ENCODE data around the gene JADE1. TPM values are rescaled to one million over a fixed set of nuclear protein-coding genes. Genes with fewer than 3 reads are reported as not detected.

JADE1 gene
- total and polyA plus RNA-seq, 3 experiments from 2014 or later: 28.4 to 43.7 (median 29.1) TPM

- CTCF ChIA-PET: interaction anchor here (1.0 to 1.5 kb wide), 4 partner anchors 9 to 42 kb away, joined by 3 to 9 read pairs (median 5); no protein-coding TSS in a partner anchor
These were observed 44.2 kb downstream of the JADE1 start for GRCh38 chr4:128853741-128854140.

GRCh38 chr4:128854433-128854832 lies 44.9 kb downstream of the JADE1 start:
- ChIA-PET POLR2A (interaction anchor here (1.4 to 1.5 kb wide), 2 partner anchors 42 to 45 kb away, joined by 6 to 9 read pairs; partner anchors contain the start of gene JADE1), CTCF (interaction anchor here (0.7 to 2.6 kb wide), 8 partner anchors 8 to 71 kb away, joined by 3 to 10 read pairs (median 4); no protein-coding TSS in a partner anchor)
- Mint-ChIP-seq H3K9me3 (no peaks in the 10 kb centered on the region), H3K36me3 (peaks cover 19 to 90% (median 36%) of the 10 kb centered on the region in 3 donors), H3K4me1 (peaks cover 32 to 44% (median 37%) of the 10 kb centered on the region in 3 donors), H3K27me3 (no peaks in the 10 kb centered on the region), H3K27ac (peak overlapping the region; percentile 40 to 94 (median 86)), H3K4me3 (peak overlapping the region in 6 of 7 donors; percentile 32 to 62 (median 56))
- H3K4me3 ChIP-seq (ENCODE audit: low read length): no peak overlapping the region
- H3K9me3 ChIP-seq (ENCODE audit: low read length): no peaks in the 10 kb centered on the region
- peak overlapping the region; percentile 11 for H3K27ac ChIP-seq (ENCODE audit: low read depth, low read length)
- peak in 2 of 5 donors; percentile 51 to 61 for DNase-seq
- H3K36me3 ChIP-seq (ENCODE audit: insufficient read depth, low read length): peaks cover 46% of the 10 kb centered on the region
- H3K4me1 ChIP-seq (ENCODE audit: insufficient read depth, low read length): peaks cover 18% of the 10 kb centered on the region
- no peaks in the 10 kb centered on the region for H3K27me3 ChIP-seq (ENCODE audit: insufficient read depth, low read length, poor library complexity, severe bottlenecking)

More at GRCh38 chr4:128853741-128854140, 44.2 kb downstream of the JADE1 start:
- Mint-ChIP-seq H3K4me3 (peak overlapping the region in 2 of 7 donors; percentile 61 to 62), H3K9me3 (no peaks in the 10 kb centered on the region), H3K27ac (peak overlapping the region; percentile 40 to 94 (median 86)), H3K36me3 (peaks cover 17 to 90% (median 33%) of the 10 kb centered on the region in 3 donors), H3K4me1 (peaks cover 28 to 37% (median 30%) of the 10 kb centered on the region in 3 donors), H3K27me3 (no peaks in the 10 kb centered on the region)
- no peaks in the 10 kb centered on the region for H3K27me3 ChIP-seq (ENCODE audit: insufficient read depth, low read length, poor library complexity, severe bottlenecking)
- DNase-seq: no peak
- POLR2A ChIA-PET: interaction anchor here (1.4 to 1.5 kb wide), 2 partner anchors 41 to 44 kb away, joined by 6 to 9 read pairs; partner anchors contain the start of gene JADE1
- H3K36me3 ChIP-seq (ENCODE audit: insufficient read depth, low read length): peaks cover 53% of the 10 kb centered on the region
- H3K4me3 ChIP-seq (ENCODE audit: low read length): no peak overlapping the region
- H3K4me1 ChIP-seq (ENCODE audit: insufficient read depth, low read length): peaks cover 18% of the 10 kb centered on the region
- no peaks in the 10 kb centered on the region for H3K9me3 ChIP-seq (ENCODE audit: low read length)
- H3K27ac ChIP-seq (ENCODE audit: low read depth, low read length): peak overlapping the region; percentile 11

- no peaks in the 10 kb centered on the region for H3K9me3 ChIP-seq (ENCODE audit: low read length)
- Mint-ChIP-seq H3K27me3 (no peaks in the 10 kb centered on the region), H3K4me1 (peaks cover 35 to 46% (median 39%) of the 10 kb centered on the region in 3 donors), H3K9me3 (no peaks in the 10 kb centered on the region), H3K36me3 (peaks cover 14 to 90% (median 31%) of the 10 kb centered on the region in 3 donors), H3K4me3 (no peak overlapping the region), H3K27ac (peak overlapping the region in 4 of 8 donors; percentile 53 to 94 (median 88))
- H3K27me3 ChIP-seq (ENCODE audit: insufficient read depth, low read length, poor library complexity, severe bottlenecking): no peaks in the 10 kb centered on the region
- POLR2A ChIA-PET: no interaction called here
- H3K36me3 ChIP-seq (ENCODE audit: insufficient read depth, low read length): peaks cover 42% of the 10 kb centered on the region
- H3K27ac ChIP-seq (ENCODE audit: low read depth, low read length): no peak overlapping the region
- CTCF ChIA-PET: interaction anchor here (0.7 to 2.6 kb wide), 4 partner anchors 8 to 73 kb away, joined by 3 to 10 read pairs (median 4); no protein-coding TSS in a partner anchor
- H3K4me1 ChIP-seq (ENCODE audit: insufficient read depth, low read length): peaks cover 18% of the 10 kb centered on the region
- no peak for DNase-seq
- no peak overlapping the region for H3K4me3 ChIP-seq (ENCODE audit: low read length)
These were observed 46.1 kb downstream of the JADE1 start for GRCh38 chr4:128855621-128856020.

GRCh38 chr4:128856246-128856645 lies 46.7 kb downstream of the JADE1 start:
- Mint-ChIP-seq H3K4me1 (peaks cover 37 to 53% (median 42%) of the 10 kb centered on the region in 3 donors), H3K27me3 (peaks cover 0 to 1% of the 10 kb centered on the region in 2 donors), H3K9me3 (no peaks in the 10 kb centered on the region), H3K27ac (peak overlapping the region in 3 of 8 donors; percentile 21 to 47 (median 27)), H3K4me3 (no peak overlapping the region), H3K36me3 (peaks cover 11 to 90% (median 33%) of the 10 kb centered on the region in 3 donors)
- DNase-seq: no peak
- H3K9me3 ChIP-seq (ENCODE audit: low read length): no peaks in the 10 kb centered on the region
- H3K27ac ChIP-seq (ENCODE audit: low read depth, low read length): no peak overlapping the region
- H3K36me3 ChIP-seq (ENCODE audit: insufficient read depth, low read length): peaks cover 42% of the 10 kb centered on the region
- H3K27me3 ChIP-seq (ENCODE audit: insufficient read depth, low read length, poor library complexity, severe bottlenecking): no peaks in the 10 kb centered on the region
- ChIA-PET POLR2A (no interaction called here), CTCF (interaction anchor here (0.7 to 2.6 kb wide), 3 partner anchors 8 to 73 kb away, joined by 3 to 10 read pairs (median 4); no protein-coding TSS in a partner anchor)
- no peak overlapping the region for H3K4me3 ChIP-seq (ENCODE audit: low read length)
- H3K4me1 ChIP-seq (ENCODE audit: insufficient read depth, low read length): peaks cover 20% of the 10 kb centered on the region

GRCh38 chr4:128858879-128859671 lies 49.6 kb downstream of the JADE1 start:
- no peaks in the 10 kb centered on the region for H3K9me3 Mint-ChIP-seq
- peaks cover 50 to 60% (median 56%) of the 10 kb centered on the region in 3 donors for H3K4me1 Mint-ChIP-seq
- peak overlapping the region in 6 of 8 donors; percentile 3 to 81 (median 40) for H3K27ac Mint-ChIP-seq
- H3K27me3 ChIP-seq (ENCODE audit: insufficient read depth, low read length, poor library complexity, severe bottlenecking): no peaks in the 10 kb centered on the region
- no peak overlapping the region for H3K4me3 ChIP-seq (ENCODE audit: low read length)
- no peaks in the 10 kb centered on the region for H3K9me3 ChIP-seq (ENCODE audit: low read length)
- peak overlapping the region in 1 of 7 donors; percentile 5 for H3K4me3 Mint-ChIP-seq
- H3K27me3 Mint-ChIP-seq: peaks cover 0 to 1% of the 10 kb centered on the region in 2 donors
- ChIA-PET CTCF (no interaction called here), POLR2A (interaction anchor here (0.7 kb wide), 1 partner anchor 571 kb away, joined by 4 read pairs; the partner anchor contains the start of gene PGRMC2)
- H3K36me3 Mint-ChIP-seq: peaks cover 3 to 87% (median 26%) of the 10 kb centered on the region in 3 donors
- H3K36me3 ChIP-seq (ENCODE audit: insufficient read depth, low read length): peaks cover 46% of the 10 kb centered on the region
- no peak for DNase-seq
- H3K4me1 ChIP-seq (ENCODE audit: insufficient read depth, low read length): peaks cover 35% of the 10 kb centered on the region
- H3K27ac ChIP-seq (ENCODE audit: low read depth, low read length): no peak overlapping the region

GRCh38 chr4:128859887-128860677 lies 50.6 kb downstream of the JADE1 start:
- no peak overlapping the region for H3K4me3 ChIP-seq (ENCODE audit: low read length)
- Mint-ChIP-seq H3K27me3 (peaks cover 0 to 1% of the 10 kb centered on the region in 2 donors), H3K27ac (peak overlapping the region in 5 of 8 donors; percentile 30 to 55 (median 32)), H3K36me3 (peaks cover 3 to 88% (median 26%) of the 10 kb centered on the region in 3 donors), H3K4me3 (no peak overlapping the region), H3K9me3 (no peaks in the 10 kb centered on the region), H3K4me1 (peaks cover 40 to 50% (median 46%) of the 10 kb centered on the region in 3 donors)
- H3K9me3 ChIP-seq (ENCODE audit: low read length): no peaks in the 10 kb centered on the region
- ChIA-PET CTCF (no interaction called here), POLR2A (no interaction called here)
- peaks cover 25% of the 10 kb centered on the region for H3K4me1 ChIP-seq (ENCODE audit: insufficient read depth, low read length)
- no peak for DNase-seq
- H3K27me3 ChIP-seq (ENCODE audit: insufficient read depth, low read length, poor library complexity, severe bottlenecking): no peaks in the 10 kb centered on the region
- H3K36me3 ChIP-seq (ENCODE audit: insufficient read depth, low read length): peaks cover 42% of the 10 kb centered on the region
- no peak overlapping the region for H3K27ac ChIP-seq (ENCODE audit: low read depth, low read length)

- no peak overlapping the region for H3K27ac ChIP-seq (ENCODE audit: low read depth, low read length)
- H3K27ac Mint-ChIP-seq: peak overlapping the region; percentile 62 to 99 (median 80)
- DNase-seq: peak in 1 of 5 donors; percentile 14
- H3K4me3 ChIP-seq (ENCODE audit: low read length): no peak overlapping the region
- CTCF ChIA-PET: interaction anchor here (0.9 to 3.3 kb wide), 11 partner anchors 8 to 670 kb away, joined by 3 to 19 read pairs (median 5); partner anchors contain the start of gene JADE1
- POLR2A ChIA-PET: interaction anchor here (1.0 to 1.2 kb wide), 2 partner anchors 49 to 52 kb away, joined by 3 to 5 read pairs; partner anchors contain the start of gene JADE1
- no peaks in the 10 kb centered on the region for H3K27me3 ChIP-seq (ENCODE audit: insufficient read depth, low read length, poor library complexity, severe bottlenecking)
- peaks cover 38 to 43% (median 42%) of the 10 kb centered on the region in 3 donors for H3K4me1 Mint-ChIP-seq
- H3K4me3 Mint-ChIP-seq: peak overlapping the region in 6 of 7 donors; percentile 16 to 72 (median 50)
- peaks cover 23% of the 10 kb centered on the region for H3K4me1 ChIP-seq (ENCODE audit: insufficient read depth, low read length)
- peaks cover 24% of the 10 kb centered on the region for H3K36me3 ChIP-seq (ENCODE audit: insufficient read depth, low read length)
- no peaks in the 10 kb centered on the region for H3K9me3 ChIP-seq (ENCODE audit: low read length)
- peaks cover 0 to 1% of the 10 kb centered on the region in 2 donors for H3K27me3 Mint-ChIP-seq
- H3K36me3 Mint-ChIP-seq: peaks cover 3 to 88% (median 29%) of the 10 kb centered on the region in 3 donors
- no peaks in the 10 kb centered on the region for H3K9me3 Mint-ChIP-seq
These were observed 52.5 kb downstream of the JADE1 start for GRCh38 chr4:128861856-128862518.

All from CD8-positive, alpha-beta memory T cell (primary cell).